ENCODE results near the gene IPO11.
"Not testable (repeated sequence)": the region's sequence is repeated elsewhere in the genome, so short reads cannot be mapped to it uniquely, and the experiment has no call there.

The IPO11 gene

GRCh38 chr5:62650197-62650596 is 237.6 kb downstream of the IPO11 start:
- no peak for DNase-seq

- DNase-seq = no peak
Measured at GRCh38 chr5:62652225-62652624, 239.7 kb downstream of the IPO11 start.

- no peak for DNase-seq
Measured at GRCh38 chr5:62653001-62653863, 240.7 kb downstream of the IPO11 start.

GRCh38 chr5:62653864-62654575 is 241.5 kb downstream of the IPO11 start:
- DNase-seq = no peak

GRCh38 chr5:62657772-62658171 is 245.2 kb downstream of the IPO11 start:
- DNase-seq = not testable (repeated sequence)

- no peak for DNase-seq
Measured at GRCh38 chr5:62661126-62661525, 248.6 kb downstream of the IPO11 start.

DNA sequence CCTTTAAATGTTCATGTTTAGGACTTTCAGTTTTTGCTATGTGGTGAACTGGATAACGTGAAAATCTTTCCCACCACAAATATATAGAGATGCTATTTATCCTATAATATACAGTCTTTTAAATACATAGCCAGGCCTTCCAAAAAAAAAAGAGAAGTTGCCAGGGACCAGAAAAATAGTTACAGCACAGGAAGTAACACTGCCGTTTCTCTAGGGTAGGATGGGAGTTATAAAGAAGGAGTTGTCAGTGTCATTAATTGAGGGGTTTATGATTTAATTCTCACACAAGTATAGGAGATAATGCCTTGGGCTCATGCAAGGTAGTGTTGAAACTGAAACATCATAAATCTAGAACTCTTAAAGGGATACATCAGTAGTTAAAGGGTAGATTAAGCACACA is 250.0 kb downstream of the IPO11 start:
- no peak for DNase-seq

DNA sequence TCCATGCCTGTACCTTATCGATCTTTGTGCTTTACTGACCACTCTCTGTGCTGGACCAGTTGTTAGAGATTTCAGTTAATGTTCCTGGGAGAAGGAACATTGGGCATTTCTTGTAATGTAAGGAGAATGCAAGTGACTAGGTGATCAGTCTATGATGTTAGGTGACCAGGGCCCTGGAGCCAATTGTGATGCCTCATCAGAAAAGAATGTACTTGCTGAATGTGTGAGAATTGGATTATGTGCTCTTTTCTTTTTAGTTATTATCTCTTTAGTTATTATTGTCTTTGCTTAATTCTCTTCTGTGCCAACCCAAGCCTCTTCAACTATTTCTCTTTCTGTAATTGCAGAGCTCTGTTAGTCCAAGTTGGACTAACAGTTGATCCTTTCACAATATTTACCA is 258.9 kb downstream of the IPO11 start:
- DNase-seq = no peak

GRCh38 chr5:62676596-62676995 is 264.0 kb downstream of the IPO11 start:
- not testable (repeated sequence) for DNase-seq
